GM12801 (cell line): Measurements from ENCODE around the gene CROCC2.

ENCODE experiments used
- TF ChIP-seq, protein P1 (sequence below): IDR thresholded peaks from one replicate; pipeline ENCODE4 v1.5.1; 2011; ENCODE audit warnings: control low read depth; ENCODE audit not compliant: insufficient read length; ENCODE audit errors: extremely low read depth

The CROCC2 gene

DNA sequence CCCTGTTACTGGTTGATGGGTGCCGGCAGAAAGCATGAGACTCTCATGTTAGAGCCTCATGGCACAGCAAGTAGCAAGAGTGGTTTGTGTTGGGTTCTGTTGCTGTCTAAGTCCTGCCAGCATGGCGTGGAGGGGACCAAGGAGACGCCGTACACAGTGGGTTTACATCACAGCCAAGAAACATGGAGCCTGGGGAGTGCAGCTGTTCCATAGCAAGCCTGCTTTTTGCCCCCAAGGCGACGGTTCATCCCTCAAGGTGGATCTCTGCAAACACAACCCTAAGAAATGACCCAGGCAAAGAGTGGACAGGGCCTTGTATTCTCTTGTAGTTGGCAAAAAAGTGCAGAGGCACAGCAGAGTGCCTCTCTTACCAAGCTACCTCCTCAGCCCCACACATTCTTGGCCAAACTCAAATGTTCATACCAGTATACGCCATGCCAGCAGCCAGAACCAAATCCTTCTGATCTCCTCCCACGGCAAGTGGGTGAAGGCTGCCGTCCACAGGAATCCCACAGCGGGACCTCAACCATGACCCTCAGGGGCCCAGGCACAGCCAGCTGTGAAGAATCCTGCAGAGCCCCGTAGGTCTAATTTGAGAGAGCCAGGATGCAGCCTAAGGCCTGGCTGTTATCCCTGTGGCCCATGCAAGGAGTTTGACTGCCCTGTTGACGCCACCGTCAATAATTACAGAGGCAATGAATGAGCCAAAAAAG lies 111.2 kb downstream of the CROCC2 start:
- TF ChIP-seq, protein P1, sequence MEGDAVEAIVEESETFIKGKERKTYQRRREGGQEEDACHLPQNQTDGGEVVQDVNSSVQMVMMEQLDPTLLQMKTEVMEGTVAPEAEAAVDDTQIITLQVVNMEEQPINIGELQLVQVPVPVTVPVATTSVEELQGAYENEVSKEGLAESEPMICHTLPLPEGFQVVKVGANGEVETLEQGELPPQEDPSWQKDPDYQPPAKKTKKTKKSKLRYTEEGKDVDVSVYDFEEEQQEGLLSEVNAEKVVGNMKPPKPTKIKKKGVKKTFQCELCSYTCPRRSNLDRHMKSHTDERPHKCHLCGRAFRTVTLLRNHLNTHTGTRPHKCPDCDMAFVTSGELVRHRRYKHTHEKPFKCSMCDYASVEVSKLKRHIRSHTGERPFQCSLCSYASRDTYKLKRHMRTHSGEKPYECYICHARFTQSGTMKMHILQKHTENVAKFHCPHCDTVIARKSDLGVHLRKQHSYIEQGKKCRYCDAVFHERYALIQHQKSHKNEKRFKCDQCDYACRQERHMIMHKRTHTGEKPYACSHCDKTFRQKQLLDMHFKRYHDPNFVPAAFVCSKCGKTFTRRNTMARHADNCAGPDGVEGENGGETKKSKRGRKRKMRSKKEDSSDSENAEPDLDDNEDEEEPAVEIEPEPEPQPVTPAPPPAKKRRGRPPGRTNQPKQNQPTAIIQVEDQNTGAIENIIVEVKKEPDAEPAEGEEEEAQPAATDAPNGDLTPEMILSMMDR = no peak

DNA sequence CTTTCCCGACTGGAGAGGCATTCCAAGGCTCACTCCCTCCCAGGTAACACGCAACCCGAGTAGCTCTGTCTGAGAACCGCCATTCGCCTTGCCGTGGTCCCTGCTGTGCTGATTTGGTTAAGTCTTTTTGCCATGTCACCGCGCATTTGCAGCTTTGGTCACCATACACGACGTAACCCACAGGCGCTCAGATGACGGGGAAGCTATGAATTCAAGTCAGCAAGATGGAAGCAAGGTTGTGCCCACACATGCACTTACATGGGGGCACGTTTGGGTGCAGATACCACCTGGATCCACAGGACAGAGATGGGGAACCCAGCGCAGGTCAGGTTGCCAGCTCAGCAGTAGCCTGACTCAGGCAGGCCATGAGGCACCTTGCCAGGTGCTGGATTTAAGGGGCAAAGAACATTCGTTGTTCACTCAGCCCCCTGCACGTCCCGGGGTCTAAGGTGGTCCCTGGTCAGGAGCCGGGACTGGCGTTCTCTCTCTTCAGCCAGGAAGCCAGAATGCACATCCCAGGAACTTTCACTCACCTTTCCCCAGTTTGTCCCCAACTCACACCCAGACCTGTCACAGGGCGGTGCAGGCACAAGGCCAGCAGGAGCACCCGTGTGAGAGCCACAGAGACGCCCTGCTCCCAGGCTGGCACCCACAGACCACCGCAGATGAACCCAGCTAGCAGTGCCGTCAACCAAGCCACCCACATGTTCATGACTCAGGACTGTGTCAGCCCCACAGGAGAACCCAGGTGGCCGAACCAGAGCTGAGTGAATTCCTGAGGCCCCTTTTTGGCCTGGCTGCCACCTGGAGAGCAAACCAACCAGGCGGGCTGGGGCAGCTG lies 112.1 kb downstream of the CROCC2 start:
- TF ChIP-seq, protein P1 = no peak

DNA sequence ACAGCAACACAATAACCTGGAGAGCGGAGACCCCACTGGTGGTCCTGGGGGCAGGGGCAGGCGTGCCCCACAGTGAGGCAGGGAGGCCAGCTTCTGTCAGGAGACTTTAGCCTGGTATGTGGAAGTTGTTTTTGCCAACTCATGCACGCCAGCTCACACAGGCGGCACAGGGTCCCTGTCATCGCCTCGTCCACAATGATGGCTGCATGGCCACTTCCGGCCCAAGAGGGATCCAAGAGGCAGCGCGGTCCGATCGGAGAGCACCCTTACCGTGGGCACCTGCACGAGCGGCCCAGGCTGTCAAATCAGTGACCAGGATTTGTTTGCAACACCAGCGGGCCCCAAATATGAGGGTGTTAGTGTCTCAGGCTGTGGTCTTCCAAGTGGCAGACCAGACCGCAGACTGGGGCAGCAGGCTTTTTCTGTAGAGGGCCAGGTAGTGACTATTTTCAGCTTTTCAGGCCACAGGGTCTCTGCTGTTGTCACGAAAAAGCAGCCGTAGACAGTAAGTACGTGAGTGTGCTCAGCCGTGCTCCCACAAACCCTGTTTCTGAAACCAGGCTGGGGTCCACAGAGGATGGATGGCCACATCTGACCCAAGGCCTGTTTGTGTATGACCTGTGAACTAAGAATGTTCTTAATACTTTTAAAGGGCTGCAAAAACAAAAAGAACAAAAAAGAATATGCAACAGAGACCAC lies 113.5 kb downstream of the CROCC2 start:
- TF ChIP-seq, protein P1 = no peak

DNA sequence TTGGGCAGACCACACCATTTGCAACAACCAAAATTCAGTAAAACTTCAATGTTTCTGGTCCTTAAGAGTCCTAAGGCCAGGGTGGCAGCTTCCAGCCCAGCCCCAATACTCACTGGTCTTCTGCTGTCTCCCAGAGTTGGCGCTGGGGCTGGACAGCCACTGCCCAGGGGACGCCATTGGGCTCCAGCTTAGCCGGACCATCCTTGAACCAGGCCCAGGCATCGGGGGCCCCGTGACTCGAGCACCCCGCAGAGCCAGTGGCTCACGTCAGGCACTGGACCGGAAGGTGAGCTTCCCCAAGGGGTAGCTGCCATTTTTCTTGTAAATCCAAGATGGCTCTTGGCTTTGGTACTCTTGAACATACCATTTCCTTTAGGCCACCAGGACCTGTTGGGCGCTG lies 114.1 kb downstream of the CROCC2 start:
- TF ChIP-seq, protein P1 = no peak

DNA sequence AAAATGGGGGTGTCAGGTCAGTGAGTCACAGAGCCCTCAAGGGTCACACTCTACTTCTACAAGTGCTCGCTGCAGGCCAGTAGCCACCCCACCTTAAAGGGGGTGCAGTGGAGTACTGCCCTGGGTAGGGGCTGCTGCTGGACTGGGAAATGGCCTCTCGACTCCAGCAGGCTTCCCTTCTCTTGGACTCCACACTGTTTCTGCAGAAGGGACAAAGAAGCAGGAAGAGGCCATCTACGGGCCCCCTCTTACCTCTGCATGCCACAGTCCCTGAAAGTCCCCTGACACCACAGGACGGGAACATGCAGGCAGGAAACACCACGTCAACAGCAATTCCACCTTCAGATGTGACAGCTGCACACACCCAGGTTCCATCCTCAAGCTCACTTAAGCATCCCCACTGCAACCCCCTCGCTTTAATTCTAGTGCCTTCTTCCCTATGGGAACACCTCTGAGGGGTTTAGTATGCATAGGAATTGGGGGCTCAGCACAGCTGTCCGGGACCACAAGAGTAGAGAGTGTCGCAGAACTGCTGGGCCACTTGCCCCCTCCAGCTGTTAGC lies 114.6 kb downstream of the CROCC2 start:
- TF ChIP-seq, protein P1 = no peak

DNA sequence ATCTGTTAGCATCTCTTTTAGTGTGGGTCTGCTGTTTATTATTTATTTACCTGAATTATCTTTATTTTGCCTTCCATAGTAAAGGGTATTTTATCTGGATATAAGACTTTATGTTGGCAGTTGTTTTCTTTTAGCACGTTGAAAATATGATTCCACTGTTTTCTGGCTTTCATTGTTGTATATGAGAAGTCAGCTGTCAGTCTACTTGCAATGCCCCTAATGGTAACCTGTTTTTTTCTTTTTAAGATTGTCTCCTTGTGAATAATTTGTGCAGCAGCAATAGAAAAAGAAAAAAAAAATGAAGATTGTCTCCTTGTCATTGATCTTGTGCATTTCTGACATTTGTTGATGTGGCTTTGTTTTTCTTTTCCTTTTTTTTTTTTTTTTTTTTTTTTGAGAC lies 119.5 kb downstream of the CROCC2 start:
- TF ChIP-seq, protein P1 = no peak
